ENCODE results near the gene UBTF.
"Not testable (repeated sequence)": the region's sequence is repeated elsewhere in the genome, so short reads cannot be mapped to it uniquely, and the experiment has no call there.

The UBTF gene

GRCh38 chr17:44241106-44241624 is 21.7 kb upstream of the UBTF start:
- DNase-seq (ENCODE audit: low read depth): no peak

- not testable (repeated sequence) for DNase-seq (ENCODE audit: low read depth)
Measured at GRCh38 chr17:44237886-44238285, 18.4 kb upstream of the UBTF start.

DNA sequence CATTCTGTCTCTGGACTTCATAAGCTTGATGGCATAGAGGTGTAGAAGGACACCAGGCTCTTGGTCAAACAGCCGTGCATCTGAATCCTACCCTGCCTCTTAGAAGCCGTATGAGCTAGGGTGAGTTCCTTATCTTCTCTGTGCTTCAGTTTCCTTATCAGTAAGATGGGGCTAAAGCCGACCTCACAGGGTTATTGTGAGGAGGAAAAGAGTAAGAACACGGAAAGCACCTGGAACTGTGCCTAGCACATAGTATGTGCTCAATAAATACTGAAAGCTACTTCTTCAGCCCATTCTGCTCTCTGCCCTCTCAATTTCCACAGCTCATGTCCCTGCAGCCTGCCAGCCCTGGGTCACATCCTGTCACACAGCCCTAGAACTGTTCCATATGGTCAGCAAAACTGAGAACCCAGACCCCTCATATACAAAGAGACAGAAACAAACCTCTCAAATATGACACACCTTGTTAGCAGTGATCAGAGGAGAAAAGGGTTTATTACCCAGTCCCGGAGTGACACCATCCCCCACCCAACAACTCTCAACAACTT is 17.0 kb upstream of the UBTF start:
- no peak for DNase-seq (ENCODE audit: low read depth)

GRCh38 chr17:44235583-44235936 is 16.1 kb upstream of the UBTF start:
- no peak for DNase-seq (ENCODE audit: low read depth)

- no peak for DNase-seq (ENCODE audit: low read depth)
Measured at GRCh38 chr17:44233582-44233981, 14.1 kb upstream of the UBTF start.

DNA sequence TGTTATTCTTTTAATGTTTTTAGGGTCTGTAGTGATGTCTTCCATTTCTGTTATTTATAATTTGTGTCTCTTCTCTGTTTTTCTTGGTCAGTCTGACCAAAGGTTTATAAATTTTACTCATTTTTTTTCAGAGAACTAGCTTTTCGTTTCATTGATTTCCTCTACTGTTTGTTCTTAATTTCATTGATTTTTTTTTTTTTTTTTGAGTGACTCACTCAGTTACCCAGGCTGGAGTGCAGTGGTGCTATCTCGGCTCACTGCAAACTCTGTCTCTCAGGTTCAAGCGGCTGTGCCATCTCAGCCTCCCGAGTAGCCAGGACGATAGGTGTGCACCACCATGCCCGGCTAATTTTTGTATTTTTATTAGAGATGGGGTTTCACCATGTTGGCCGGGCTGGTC is 12.6 kb upstream of the UBTF start:
- DNase-seq (ENCODE audit: low read depth): no peak

- no peak for DNase-seq (ENCODE audit: low read depth)
Measured at GRCh38 chr17:44230140-44230539, 10.7 kb upstream of the UBTF start.

DNA sequence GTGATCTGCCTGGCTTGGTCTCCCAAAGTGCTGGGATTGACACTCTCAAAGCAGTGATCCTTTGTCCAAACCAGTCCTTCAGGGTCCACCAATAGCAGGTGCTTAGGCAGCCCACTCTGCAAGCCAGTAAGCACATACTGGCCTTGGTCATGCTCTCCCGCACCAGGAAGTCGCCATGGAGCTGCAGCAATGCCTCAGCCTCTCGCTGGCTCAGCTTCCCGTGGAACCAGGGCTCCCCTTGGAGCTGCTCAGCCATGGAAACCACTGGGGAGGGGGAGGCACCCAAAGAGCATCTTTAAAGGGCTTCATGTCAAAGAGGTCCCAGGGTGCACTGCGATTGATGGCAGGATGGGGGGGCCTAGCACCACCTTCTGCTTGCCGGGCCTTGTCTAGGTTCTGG is 9.6 kb upstream of the UBTF start:
- no peak for DNase-seq (ENCODE audit: low read depth)

GRCh38 chr17:44223541-44224071 is 4.1 kb upstream of the UBTF start:
- no peak for DNase-seq (ENCODE audit: low read depth)

- no peak for DNase-seq (ENCODE audit: low read depth)
Measured at GRCh38 chr17:44222112-44222869, 2.8 kb upstream of the UBTF start.

DNA sequence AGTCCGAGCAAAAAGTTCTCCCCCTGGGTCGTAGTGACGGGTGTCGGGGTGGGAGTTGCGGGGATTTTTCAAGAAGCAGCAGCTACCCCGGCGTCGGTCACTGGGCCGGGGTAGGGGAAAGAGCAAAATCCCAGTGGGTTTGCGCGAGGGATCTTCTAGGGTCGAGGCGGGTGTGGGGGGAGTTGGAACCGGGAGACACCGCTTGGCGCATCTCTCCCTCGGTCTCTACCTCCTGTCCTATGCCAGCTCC is 2.3 kb upstream of the UBTF start:
- DNase-seq (ENCODE audit: low read depth): no peak

DNA sequence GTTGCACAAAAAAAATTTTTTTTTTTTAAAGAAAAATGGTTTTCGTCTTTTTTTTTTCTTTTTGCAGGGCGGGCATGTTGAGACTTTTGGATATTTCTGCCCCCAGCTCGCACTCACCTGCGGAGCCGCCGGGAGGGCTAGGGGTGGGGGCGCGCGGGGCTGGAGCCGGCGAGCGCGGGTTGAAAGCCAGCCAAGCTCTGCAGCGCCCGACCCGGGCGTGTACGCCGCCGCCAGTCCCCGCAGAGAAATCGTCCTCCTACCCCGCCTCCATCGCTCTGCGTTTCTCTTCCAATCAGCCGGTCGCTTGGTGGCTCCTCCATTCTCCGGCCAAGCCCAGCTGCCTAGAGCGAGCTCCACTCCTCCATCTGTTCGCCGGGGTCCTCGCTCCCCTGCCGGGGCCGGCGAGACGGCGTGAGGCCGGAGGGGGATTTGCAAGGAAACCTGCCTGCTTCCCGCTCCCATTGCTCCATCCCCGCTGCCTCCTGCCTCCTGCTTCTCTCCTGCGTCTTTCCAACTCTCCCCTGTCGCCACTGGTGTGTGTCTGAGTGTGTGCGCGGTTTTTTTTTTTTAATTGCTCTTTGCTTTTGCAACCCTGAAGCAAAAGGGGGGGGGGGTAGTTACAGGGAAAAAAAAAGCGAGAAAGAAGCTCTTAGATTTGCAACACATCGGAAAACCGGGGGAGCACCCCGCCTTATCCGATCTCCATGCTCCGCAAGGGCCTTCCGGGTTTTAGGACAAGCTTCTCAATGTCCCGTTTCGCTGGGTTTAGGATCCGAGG is 1.8 kb upstream of the UBTF start:
- no peak for DNase-seq (ENCODE audit: low read depth)

- DNase-seq (ENCODE audit: low read depth): no peak
Measured at GRCh38 chr17:44220213-44221083, 973 bp upstream of the UBTF start.

GRCh38 chr17:44219108-44219615 is 313 bp downstream of the UBTF start:
- no peak for DNase-seq (ENCODE audit: low read depth)

- DNase-seq (ENCODE audit: low read depth): no peak
Measured at GRCh38 chr17:44218344-44219107, 949 bp downstream of the UBTF start.

- no peak for DNase-seq (ENCODE audit: low read depth)
Measured at GRCh38 chr17:44217738-44218343, 1.6 kb downstream of the UBTF start.

DNA sequence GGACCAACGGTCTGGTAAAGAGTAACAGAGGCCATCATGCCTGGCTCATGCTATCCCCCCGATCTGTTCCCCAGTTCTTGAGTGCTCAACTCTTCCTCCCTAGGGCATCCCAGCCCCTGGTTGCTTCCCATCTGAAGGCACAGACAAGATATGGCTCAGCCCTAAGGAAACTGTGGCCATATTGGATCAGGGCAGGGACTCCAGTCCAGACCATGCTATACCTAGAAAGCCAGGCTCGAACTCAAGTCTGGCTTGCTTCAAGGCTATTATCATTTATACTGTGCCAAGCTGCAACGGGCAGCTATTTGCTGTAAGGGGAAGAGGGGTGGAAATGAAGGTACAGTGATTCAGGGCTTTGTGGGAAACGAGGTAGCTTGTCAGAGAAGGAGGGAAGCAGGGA is 2.8 kb downstream of the UBTF start:
- no peak for DNase-seq (ENCODE audit: low read depth)

DNA sequence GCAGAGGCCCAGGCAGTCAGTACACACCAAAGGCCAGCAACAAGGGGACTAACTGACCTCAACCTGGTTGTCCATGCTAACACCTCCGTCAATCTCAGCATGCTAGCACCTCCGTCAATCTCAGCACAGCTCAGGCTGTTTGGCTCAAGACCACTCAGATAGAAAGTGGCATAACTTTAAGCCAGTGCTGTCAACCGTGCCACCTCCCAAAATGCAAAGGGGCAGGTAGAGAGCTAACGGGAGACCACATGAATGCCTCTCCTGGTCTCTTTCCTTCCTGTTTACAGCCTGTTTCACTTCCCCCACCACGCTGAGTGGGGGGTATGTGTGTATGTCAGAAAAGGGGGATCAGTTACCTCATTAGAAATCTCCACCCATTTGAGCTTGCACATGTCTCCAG is 3.3 kb downstream of the UBTF start:
- no peak for DNase-seq (ENCODE audit: low read depth)

GRCh38 chr17:44214896-44215295 is 4.6 kb downstream of the UBTF start:
- no peak for DNase-seq (ENCODE audit: low read depth)

DNA sequence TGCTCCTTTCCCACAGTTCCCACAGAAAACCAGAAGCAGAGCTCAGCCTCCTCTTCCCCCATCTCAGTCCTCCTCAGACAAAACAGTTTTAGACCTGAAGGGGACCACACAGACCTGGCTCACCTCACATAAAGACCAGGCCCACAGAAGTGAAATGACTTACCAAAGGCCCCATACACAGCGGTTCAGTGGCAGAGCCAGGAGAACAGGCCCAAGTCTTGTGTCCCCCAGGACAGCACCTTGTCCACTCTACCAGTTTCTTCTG is 5.3 kb downstream of the UBTF start:
- DNase-seq (ENCODE audit: low read depth): no peak

Data from stimulated activated CD8-positive, alpha-beta memory T cell treated with anti-CD3 and anti-CD28 coated beads, Interleukin-7, amount 100 ng/mL, for 24 hours (primary cell).